ENCODE results near the gene YWHAQ.
"Not testable (repeated sequence)": the region's sequence is repeated elsewhere in the genome, so short reads cannot be mapped to it uniquely, and the experiment has no call there.

DNA sequence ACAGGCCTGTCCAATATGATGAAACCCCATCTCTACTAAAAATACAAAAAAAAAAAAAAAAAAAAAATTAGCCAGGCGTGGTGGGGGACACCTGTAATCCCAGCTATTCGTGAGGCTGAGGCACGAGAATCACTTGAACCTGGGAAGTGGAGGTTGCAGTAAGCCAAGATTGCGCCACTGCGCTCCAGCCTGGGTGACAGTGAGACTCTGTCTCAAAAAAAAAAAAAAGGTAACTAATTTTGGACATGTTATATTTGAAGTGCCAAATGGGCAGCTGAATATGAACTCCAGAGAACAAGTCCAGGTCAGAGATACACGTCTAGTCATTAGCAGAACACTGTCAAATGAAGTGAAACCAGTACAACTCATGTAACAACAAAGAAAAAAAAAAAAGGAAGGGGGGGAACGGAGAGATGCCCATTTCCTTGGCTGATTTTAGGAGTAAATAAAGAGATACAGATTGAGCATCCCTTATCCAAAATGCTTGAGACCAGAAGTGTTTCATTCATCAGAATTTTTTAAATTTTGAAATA is 79.9 kb downstream of the YWHAQ start:
- TF ChIP-seq, protein P1, sequence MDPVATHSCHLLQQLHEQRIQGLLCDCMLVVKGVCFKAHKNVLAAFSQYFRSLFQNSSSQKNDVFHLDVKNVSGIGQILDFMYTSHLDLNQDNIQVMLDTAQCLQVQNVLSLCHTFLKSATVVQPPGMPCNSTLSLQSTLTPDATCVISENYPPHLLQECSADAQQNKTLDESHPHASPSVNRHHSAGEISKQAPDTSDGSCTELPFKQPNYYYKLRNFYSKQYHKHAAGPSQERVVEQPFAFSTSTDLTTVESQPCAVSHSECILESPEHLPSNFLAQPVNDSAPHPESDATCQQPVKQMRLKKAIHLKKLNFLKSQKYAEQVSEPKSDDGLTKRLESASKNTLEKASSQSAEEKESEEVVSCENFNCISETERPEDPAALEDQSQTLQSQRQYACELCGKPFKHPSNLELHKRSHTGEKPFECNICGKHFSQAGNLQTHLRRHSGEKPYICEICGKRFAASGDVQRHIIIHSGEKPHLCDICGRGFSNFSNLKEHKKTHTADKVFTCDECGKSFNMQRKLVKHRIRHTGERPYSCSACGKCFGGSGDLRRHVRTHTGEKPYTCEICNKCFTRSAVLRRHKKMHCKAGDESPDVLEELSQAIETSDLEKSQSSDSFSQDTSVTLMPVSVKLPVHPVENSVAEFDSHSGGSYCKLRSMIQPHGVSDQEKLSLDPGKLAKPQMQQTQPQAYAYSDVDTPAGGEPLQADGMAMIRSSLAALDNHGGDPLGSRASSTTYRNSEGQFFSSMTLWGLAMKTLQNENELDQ (CRISPR knock-in tag; IDR thresholded peaks at IDR 0.05; ENCODE audit: borderline replicate concordance), result not testable (repeated sequence)
- TF ChIP-seq, protein P2, sequence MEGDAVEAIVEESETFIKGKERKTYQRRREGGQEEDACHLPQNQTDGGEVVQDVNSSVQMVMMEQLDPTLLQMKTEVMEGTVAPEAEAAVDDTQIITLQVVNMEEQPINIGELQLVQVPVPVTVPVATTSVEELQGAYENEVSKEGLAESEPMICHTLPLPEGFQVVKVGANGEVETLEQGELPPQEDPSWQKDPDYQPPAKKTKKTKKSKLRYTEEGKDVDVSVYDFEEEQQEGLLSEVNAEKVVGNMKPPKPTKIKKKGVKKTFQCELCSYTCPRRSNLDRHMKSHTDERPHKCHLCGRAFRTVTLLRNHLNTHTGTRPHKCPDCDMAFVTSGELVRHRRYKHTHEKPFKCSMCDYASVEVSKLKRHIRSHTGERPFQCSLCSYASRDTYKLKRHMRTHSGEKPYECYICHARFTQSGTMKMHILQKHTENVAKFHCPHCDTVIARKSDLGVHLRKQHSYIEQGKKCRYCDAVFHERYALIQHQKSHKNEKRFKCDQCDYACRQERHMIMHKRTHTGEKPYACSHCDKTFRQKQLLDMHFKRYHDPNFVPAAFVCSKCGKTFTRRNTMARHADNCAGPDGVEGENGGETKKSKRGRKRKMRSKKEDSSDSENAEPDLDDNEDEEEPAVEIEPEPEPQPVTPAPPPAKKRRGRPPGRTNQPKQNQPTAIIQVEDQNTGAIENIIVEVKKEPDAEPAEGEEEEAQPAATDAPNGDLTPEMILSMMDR (IDR thresholded peaks at IDR 0.05 in 2 of 3, conservative IDR thresholded peaks at IDR 0.05 in 1 of 3; ENCODE audit: insufficient read depth in 2 of 3, low read depth in 1 of 3, low read length in 3 of 3), result not testable (repeated sequence)
- not testable (repeated sequence) for TF ChIP-seq KDM5B (IDR thresholded peaks at IDR 0.05; ENCODE audit: insufficient replicate concordance, low read depth, low read length); TBL1XR1 (IDR thresholded peaks at IDR 0.05; ENCODE audit: low read length in 2 of 2); YY1 (IDR thresholded peaks at IDR 0.05; ENCODE audit: borderline replicate concordance in 1 of 3, control insufficient read depth in 1 of 3, extremely low read depth in 1 of 3, insufficient read depth in 3 of 3, insufficient read length in 1 of 3, insufficient replicate concordance in 2 of 3, low read depth in 1 of 3, low read length in 2 of 3); SP1 (CRISPR knock-in tag; IDR thresholded peaks at IDR 0.05)
- TF ChIP-seq, protein P3, sequence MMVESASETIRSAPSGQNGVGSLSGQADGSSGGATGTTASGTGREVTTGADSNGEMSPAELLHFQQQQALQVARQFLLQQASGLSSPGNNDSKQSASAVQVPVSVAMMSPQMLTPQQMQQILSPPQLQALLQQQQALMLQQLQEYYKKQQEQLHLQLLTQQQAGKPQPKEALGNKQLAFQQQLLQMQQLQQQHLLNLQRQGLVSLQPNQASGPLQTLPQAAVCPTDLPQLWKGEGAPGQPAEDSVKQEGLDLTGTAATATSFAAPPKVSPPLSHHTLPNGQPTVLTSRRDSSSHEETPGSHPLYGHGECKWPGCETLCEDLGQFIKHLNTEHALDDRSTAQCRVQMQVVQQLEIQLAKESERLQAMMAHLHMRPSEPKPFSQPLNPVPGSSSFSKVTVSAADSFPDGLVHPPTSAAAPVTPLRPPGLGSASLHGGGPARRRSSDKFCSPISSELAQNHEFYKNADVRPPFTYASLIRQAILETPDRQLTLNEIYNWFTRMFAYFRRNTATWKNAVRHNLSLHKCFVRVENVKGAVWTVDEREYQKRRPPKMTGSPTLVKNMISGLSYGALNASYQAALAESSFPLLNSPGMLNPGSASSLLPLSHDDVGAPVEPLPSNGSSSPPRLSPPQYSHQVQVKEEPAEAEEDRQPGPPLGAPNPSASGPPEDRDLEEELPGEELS (CRISPR knock-in tag; IDR thresholded peaks at IDR 0.05; ENCODE audit: borderline replicate concordance), result not testable (repeated sequence)
- TF ChIP-seq, protein P4, sequence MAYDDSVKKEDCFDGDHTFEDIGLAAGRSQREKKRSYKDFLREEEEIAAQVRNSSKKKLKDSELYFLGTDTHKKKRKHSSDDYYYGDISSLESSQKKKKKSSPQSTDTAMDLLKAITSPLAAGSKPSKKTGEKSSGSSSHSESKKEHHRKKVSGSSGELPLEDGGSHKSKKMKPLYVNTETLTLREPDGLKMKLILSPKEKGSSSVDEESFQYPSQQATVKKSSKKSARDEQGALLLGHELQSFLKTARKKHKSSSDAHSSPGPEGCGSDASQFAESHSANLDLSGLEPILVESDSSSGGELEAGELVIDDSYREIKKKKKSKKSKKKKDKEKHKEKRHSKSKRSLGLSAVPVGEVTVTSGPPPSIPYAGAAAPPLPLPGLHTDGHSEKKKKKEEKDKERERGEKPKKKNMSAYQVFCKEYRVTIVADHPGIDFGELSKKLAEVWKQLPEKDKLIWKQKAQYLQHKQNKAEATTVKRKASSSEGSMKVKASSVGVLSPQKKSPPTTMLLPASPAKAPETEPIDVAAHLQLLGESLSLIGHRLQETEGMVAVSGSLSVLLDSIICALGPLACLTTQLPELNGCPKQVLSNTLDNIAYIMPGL (CRISPR knock-in tag; IDR thresholded peaks at IDR 0.05), result not testable (repeated sequence)

Data from K562 (cell line).